ENCODE measurements around the gene TDRD1. TPM values are rescaled to one million over a fixed set of nuclear protein-coding genes. Genes with fewer than 3 reads are reported as not detected.

The TDRD1 gene
- total and polyA plus RNA-seq, 9 of the 15 experiments (the other 6 are each of a cell fraction or from before 2014, with no cell fraction given) = not detected

GRCh38 chr10:114271779-114272167 lies 92.6 kb downstream of the TDRD1 start:
- no peaks in the 10 kb centered on the region for H3K36me3 ChIP-seq (ENCODE audit: control insufficient read depth, insufficient read depth, low read length)
- H3K9me3 ChIP-seq (replicated peaks; ENCODE audit: control insufficient read depth, insufficient read depth, low read depth, low read length) = no peaks in the 10 kb centered on the region
- no peak overlapping the region for H3K4me2 ChIP-seq (ENCODE audit: insufficient read depth, low read length)
- FAIRE-seq (no peak), DNase-seq (ENCODE audit: extremely low read depth in 1 of 4, low spot score in 3 of 4) (no peak), ATAC-seq (no peak)
- no peaks in the 10 kb centered on the region for H3K79me2 ChIP-seq (ENCODE audit: control insufficient read depth, insufficient read depth, low read length)
- H3K9me1 ChIP-seq (ENCODE audit: control insufficient read depth, insufficient read depth, low read length) = no peaks in the 10 kb centered on the region
- in situ Hi-C loops (cut with MboI) (no loop called here), intact Hi-C loops (cut with micrococcal nuclease) (no loop called here)
- no peaks in the 10 kb centered on the region; a peak in 1 of 5 replicates for H3K4me1 ChIP-seq (replicated peaks in 1 of 2; ENCODE audit: control insufficient read depth in 2 of 2, insufficient read depth in 2 of 2, low read length in 2 of 2)
- no peaks in the 10 kb centered on the region for H4K20me1 ChIP-seq (replicated peaks; ENCODE audit: control insufficient read depth, insufficient read depth, low read length)
- no TSS peak for BruUV-seq (replicated peaks)
- no peak overlapping the region for H2AFZ ChIP-seq (ENCODE audit: low read depth, low read length)
- H3K4me3 ChIP-seq = no peak overlapping the region
- H3K27me3 ChIP-seq (ENCODE audit: control insufficient read depth in 2 of 2, insufficient read depth in 2 of 2, low read length in 2 of 2) = no peaks in the 10 kb centered on the region; a peak in 1 of 5 replicates
- CTCF ChIA-PET (ENCODE audit: low intra/inter-chr PET ratio) = no interaction called here
- 0% methylated on average over 3 of the region's 4 CpGs for WGBS (ENCODE audit: insufficient coverage, low coverage, missing lambda C conversion rate)
- POLR2A ChIA-PET = interaction anchor here (0.7 kb wide), 1 partner anchor 15 kb away, joined by 3 read pairs; no protein-coding TSS in a partner anchor
- H3K9ac ChIP-seq (ENCODE audit: insufficient read depth in 1 of 2, low read depth in 2 of 2, low read length in 2 of 2) = no peak overlapping the region
- H3K27ac ChIP-seq (ENCODE audit: extremely low read depth, low read depth, low read length) = no peak overlapping the region
- TF ChIP-seq SP1 (CRISPR knock-in tag; IDR thresholded peaks at IDR 0.05) = no peak
- no peak for TF ChIP-seq SMAD3 (CRISPR knock-in tag; conservative IDR thresholded peaks at IDR 0.05)
- TF ChIP-seq CAMTA2 (CRISPR knock-in tag; conservative IDR thresholded peaks at IDR 0.05) = no peak
- no peak for TF ChIP-seq ZNF232 (CRISPR knock-in tag; IDR thresholded peaks at IDR 0.05)
- no peak for TF ChIP-seq ATF6 (CRISPR knock-in tag; IDR thresholded peaks at IDR 0.05)
- no peak for TF ChIP-seq MAFG (tag; conservative IDR thresholded peaks at IDR 0.05)
- TF ChIP-seq PCBP2 (IDR thresholded peaks at IDR 0.05; ENCODE audit: low read depth, low read length, poor library complexity, severe bottlenecking) = no peak
- TF ChIP-seq HSF4 (CRISPR knock-in tag; IDR thresholded peaks at IDR 0.05; ENCODE audit: borderline replicate concordance) = no peak
- TF ChIP-seq CBFB (CRISPR knock-in tag; IDR thresholded peaks at IDR 0.05) = no peak
- TF ChIP-seq NKRF (IDR thresholded peaks at IDR 0.05; ENCODE audit: borderline replicate concordance) = no peak
- TF ChIP-seq GTF2B (IDR thresholded peaks at IDR 0.05; ENCODE audit: extremely low read depth, insufficient read length) = no peak
- no peak for TF ChIP-seq ESRRB (CRISPR knock-in tag; IDR thresholded peaks at IDR 0.05; ENCODE audit: borderline replicate concordance)
- no peak for TF ChIP-seq RBM34 (IDR thresholded peaks at IDR 0.05; ENCODE audit: borderline replicate concordance, insufficient read depth, low read length)
- TF ChIP-seq RFX1 (IDR thresholded peaks at IDR 0.05) = no peak
- no peak for TF ChIP-seq NR3C1 (CRISPR knock-in tag; IDR thresholded peaks at IDR 0.05)
- TF ChIP-seq MCM7 (IDR thresholded peaks at IDR 0.05) = no peak
- no peak for TF ChIP-seq HNRNPLL (IDR thresholded peaks at IDR 0.05; ENCODE audit: low read depth, low read length, poor library complexity, severe bottlenecking)
- TF ChIP-seq PYGO2 (tag; IDR thresholded peaks at IDR 0.05) = no peak
